GM13977 (cell line): ENCODE data around the gene ISL2.

Experiments used
- DNase-seq: peaks from one replicate; pipeline ENCODE4 v3.0.0; 2012; ENCODE audit warnings: low spot score
- in situ Hi-C: fragments of 300-500 bp; cut with MboI; formaldehyde crosslinking; loops from one replicate; pipeline ENCODE4 v1.12.0; 2022; ENCODE audit warnings: low sequenced_read_pairs, low pct_unique_long_range_greater_than_20kb, mixed read lengths, inconsistent platforms; ENCODE audit not compliant: unreplicated experiment
- TF ChIP-seq, protein P1 (sequence below): IDR thresholded peaks from 2 replicates; pipeline ENCODE4 v1.5.1; 2012; ENCODE audit warnings: mild to moderate bottlenecking, control low read depth; ENCODE audit not compliant: insufficient read depth; ENCODE audit errors: extremely low read depth, missing control alignments

The ISL2 gene

DNA sequence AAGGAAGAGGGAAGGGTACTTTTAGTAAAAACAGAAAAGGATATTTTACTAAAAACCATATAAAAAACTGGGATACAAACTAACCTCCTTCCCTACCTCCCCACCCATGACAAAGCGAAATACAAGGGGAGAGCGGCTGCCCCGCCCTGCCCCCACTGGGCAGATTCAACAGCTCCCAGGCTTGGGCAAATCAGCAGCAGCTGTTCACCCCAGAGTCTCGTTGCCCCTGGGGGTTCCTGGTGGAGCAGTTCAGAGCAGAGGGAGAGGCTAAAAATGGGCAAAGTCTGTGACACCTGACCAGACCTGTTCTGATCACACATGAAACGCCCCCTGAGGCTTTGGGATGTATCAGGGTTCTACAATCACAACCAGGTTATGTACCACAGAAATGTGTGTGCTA is 22.8 kb upstream of the ISL2 start:
- TF ChIP-seq, protein P1, sequence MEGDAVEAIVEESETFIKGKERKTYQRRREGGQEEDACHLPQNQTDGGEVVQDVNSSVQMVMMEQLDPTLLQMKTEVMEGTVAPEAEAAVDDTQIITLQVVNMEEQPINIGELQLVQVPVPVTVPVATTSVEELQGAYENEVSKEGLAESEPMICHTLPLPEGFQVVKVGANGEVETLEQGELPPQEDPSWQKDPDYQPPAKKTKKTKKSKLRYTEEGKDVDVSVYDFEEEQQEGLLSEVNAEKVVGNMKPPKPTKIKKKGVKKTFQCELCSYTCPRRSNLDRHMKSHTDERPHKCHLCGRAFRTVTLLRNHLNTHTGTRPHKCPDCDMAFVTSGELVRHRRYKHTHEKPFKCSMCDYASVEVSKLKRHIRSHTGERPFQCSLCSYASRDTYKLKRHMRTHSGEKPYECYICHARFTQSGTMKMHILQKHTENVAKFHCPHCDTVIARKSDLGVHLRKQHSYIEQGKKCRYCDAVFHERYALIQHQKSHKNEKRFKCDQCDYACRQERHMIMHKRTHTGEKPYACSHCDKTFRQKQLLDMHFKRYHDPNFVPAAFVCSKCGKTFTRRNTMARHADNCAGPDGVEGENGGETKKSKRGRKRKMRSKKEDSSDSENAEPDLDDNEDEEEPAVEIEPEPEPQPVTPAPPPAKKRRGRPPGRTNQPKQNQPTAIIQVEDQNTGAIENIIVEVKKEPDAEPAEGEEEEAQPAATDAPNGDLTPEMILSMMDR, result no peak
- DNase-seq, result no peak
- in situ Hi-C loops, result no loop called here

DNA sequence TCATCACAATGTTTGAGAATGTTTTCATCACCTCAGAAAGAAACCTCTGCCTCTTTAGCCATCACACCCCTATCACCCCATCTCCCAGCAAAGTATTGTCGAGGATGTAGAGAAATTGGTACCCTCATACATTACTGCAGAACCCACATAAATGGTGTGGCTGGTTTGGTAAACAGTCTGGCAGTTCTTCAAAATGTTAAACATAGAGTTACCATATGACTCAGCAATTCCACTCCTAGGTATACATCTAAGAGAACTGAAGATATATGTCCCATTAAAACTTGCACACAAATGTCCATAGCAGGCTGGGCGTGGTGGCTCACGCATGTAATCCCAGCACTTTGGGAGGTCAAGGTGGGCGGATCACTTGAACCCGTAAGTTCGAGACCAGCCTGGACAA is 16.6 kb upstream of the ISL2 start:
- TF ChIP-seq, protein P1, result no peak
- DNase-seq, result no peak
- in situ Hi-C loops, result no loop called here

DNA sequence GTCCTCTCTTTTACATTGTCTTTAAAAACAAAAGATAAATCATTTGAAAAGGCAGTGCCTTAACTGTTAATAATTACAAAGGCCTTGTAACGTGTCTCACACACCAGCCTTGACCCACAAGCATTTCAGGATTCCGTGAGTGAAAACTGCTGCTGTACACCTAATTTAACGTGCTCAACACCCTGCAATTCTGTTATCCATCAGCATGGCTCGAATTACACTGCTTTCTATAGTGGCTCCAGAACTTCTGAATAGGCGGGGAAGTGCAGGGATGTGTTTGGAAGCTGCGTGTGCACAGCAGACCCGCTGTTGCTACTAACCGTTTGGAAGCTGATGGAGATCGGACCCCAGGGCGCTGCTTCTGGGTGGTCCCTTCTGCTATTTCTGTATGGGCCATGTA is 15.4 kb upstream of the ISL2 start:
- TF ChIP-seq, protein P1, result no peak
- DNase-seq, result no peak
- in situ Hi-C loops, result no loop called here

DNA sequence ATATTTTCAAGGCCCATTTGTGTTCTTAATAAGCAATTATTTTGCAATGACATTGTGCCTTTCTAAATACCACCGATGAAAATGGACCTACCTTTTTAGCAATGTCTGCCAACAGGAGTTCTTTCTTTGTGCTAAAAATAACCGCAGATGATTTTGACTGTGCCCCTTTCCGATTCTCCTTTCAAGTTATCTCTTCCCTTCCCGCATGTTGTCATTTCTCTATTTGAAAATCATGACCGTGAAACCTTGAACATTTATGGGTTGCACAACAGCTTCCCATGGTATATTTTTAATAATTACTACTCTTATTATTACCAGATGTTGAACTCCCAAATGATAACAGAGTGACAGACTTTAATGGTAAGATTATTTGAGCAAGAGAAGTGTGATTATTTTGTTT is 15.0 kb upstream of the ISL2 start:
- in situ Hi-C loops, result no loop called here
- TF ChIP-seq, protein P1, result no peak
- DNase-seq, result no peak

DNA sequence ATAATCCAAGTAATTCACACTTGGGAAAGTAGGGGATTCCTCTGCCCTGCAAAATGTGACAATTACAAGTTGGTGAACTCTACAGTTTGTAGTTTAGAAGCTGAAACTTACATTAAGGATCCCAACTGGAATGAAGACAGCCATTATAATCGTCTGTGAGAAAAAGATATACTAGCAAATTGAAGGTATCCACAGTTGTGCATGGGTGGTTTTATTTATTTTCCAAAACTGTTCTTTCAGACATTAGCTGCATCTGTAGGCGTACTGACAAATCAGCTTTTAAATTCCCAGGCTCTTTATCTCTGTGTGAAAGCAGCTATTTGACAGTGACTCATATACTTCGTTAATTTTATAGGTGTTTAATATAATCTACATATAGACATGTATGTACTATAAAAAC is 12.5 kb upstream of the ISL2 start:
- DNase-seq, result no peak
- in situ Hi-C loops, result no loop called here
- TF ChIP-seq, protein P1, result no peak

DNA sequence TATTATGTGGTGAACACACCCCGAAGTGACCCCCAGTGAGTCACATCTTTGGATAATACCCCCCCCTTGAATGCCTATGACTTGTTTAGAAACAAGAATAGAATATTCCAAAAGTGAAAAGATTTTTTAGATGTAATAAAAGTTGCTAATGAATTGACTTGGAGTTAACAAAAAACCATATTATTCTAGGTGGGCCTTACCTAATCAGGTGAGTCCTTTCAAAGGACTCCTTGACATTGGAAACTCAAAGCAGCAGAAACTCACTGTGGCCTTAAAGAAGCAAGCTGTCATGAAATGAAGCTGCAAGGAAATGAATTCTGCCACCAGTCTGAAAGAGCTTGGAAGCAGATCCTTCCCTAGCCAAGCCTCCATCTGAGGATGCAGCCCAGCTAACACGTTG is 10.9 kb upstream of the ISL2 start:
- in situ Hi-C loops, result no loop called here
- DNase-seq, result no peak
- TF ChIP-seq, protein P1, result no peak

DNA sequence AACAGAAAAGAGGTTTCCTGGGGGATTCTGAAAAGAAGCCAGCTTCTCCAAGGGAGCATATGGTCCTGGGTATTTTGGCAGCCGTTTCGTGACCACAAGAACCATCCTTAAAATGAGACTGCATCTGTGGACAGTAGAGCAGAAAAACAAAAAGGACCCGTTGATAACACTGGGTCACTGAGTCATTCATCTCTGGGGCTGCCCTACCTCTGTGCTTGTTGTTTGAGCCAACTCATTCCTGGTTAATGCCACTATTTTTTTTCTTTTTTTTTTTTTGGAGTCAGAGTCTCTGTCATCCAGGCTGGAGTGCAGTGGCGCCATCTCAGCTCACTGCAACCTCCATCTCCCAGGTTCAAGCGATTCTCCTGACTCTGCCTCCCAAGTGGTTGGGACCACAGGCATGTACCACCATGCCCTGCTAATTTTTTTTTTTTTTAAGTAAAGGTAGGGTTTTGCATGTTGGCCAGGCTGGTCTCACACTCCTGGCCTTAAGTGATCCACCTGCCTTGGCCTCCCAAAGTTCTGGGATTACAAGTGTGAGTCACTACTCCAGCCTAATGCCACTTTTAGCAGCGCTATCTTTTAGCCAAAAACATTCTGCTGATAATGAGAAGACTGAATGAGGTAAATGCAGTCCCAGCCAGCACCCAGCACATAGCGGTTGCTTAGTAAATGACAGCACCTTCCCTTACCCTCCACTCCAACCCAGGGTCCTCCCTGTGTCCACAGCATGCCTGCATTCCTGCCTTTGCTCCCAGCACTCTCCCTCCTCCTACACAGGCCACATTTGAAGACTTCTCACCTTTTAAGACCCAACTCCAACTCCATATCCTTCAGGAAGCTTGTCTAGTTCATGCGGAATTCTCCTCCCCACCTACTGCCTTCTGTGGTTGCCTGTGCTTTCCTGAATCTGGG is 9.1 kb upstream of the ISL2 start:
- no peak for DNase-seq
- TF ChIP-seq, protein P1, result no peak
- in situ Hi-C loops, result no loop called here
